Brain pericyte (primary cell): ENCODE data around the gene NPY4R.
"Not testable (repeated sequence)": the region's sequence is repeated elsewhere in the genome, so short reads cannot be mapped to it uniquely, and the experiment has no call there.

ENCODE experiments used
- DNase-seq: peaks from one replicate; pipeline ENCODE4 v3.0.0-alpha.2; 2012; ENCODE audit warnings: low read depth, low spot score

The NPY4R gene

DNA sequence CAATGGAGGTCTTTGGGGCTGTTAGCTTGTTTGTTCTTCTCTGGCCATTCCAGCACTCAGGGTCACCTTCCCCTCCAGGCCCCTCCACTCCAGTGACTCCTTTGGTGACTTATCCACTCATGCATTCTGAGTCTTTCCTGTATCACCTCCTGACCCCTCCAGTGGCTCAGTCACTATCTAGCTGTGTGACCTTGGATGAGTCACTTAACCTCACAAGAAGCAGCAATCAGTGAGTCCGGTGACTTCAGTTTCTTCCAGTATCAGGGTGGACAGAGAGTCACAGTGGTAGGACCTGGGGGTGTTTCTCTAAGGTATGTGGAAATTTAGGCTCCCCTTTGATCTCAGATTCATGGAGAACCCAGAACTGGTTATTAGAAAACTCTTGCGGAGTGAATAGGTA, 9.8 kb downstream of the NPY4R start:
- DNase-seq: not testable (repeated sequence)

- DNase-seq: not testable (repeated sequence)
These were observed 14.4 kb downstream of the NPY4R start for GRCh38 chr10:46451365-46451764.

DNA sequence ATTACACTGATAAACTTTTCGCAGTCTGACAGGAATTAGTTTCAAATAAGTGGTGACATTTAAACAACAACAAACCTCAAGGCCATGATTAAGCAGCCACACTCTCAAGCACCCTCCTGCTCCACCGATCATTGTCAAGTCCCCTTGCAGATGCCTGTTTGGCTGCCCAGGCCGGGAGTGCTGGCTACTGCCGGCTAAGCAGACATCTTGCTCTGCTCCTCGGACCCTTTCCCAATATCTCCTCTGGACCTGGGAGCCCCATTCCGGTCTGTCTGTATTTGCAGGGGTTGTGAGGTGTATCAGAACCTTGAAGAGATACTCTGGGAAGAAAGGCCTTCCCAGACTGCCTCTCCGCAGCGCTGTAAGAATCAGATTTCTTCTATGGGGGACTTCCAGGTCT, 14.9 kb downstream of the NPY4R start:
- DNase-seq: not testable (repeated sequence)

GRCh38 chr10:46447439-46447838, 18.3 kb downstream of the NPY4R start:
- not testable (repeated sequence) for DNase-seq

- DNase-seq: not testable (repeated sequence)
These were observed 20.2 kb downstream of the NPY4R start for GRCh38 chr10:46445389-46446122.

GRCh38 chr10:46443422-46443821, 22.3 kb downstream of the NPY4R start:
- not testable (repeated sequence) for DNase-seq

DNA sequence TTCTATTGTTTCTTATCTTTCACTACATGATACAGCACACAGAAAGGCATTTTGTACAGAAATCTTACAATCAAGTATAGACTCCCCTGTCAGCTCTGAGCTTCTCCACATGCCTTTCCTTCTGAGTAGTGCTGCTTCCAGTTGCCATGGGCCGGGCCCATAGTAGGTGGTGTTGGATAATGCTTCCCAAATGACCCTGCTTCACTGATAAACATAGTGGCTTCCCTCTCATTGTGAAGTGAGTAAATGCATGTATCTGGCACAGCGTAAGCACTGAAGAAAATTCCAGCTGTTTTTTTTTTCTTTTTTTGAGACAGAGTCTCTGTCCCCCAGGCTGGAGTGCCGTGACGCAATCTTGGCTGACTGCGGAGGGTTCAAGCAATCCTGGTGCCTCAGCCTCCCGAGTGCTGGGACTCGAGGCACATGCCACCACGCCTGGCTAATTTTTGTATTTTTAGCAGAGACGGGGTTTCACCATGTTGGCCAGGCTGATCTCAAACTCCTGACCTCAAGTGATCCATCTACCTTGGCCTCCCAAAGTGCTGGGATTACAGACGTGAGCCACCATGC, 23.0 kb downstream of the NPY4R start:
- DNase-seq: not testable (repeated sequence)

DNA sequence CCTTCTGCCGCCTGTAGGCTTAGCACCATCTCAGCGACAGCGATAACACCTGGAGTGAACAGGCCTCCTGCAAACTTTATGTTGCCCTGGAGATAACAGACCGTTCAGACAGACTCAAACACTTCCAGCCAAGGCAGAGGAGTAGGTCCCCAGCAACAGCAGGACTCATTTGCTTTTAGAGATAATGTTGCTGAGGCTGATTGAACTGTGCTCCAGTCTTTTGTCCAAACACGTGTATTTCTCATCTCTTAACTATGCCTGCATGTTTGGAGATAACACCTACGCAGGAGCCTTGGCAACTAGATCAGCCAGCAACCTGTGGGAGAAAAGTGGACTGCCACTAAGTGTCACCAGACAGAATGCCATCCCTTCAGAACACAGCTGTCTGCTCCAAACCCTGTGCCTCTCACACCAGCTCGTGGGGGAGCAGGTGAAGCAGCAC, 23.9 kb downstream of the NPY4R start:
- DNase-seq: not testable (repeated sequence)

DNA sequence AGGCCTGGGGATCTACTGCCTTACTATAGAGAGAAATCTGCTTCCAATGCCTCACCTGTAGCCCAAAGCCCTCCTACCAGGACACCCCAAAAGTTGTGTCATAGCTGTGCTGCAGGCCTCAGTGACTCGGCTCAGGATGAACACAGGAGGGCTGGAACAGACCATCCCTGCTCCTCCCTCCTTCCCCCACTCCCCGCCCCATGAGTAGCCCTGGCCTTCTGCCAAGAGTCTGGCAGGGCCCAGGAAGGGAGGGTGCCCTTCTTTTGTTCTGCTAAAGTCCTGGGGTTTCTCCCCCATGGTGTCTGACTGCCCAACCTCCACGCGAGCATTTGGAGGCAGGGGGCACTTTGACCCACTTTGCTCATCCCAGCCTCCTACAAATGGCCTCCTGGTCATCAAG, 24.8 kb downstream of the NPY4R start:
- DNase-seq: not testable (repeated sequence)

DNA sequence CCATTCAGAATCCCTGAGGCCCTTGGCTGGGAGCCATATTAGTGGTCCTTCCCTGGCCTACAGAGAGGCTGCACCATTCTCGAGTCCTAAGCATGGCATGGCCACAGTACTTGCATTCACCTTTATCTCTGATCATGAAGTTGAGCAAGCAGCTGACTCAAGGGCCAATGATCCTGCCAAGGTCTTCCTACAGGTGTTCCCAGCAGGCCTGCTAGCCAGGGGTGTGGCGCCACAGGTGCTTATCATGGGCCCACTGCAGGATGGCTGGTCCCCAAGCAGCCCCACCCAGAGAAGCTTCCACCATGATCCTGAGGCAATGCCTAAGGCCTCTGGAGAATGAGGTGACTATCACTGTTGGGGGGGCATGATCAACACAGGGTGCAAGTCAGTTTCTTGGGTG, 42.2 kb downstream of the NPY4R start:
- DNase-seq: not testable (repeated sequence)

GRCh38 chr10:46419570-46420379, 46.0 kb downstream of the NPY4R start:
- not testable (repeated sequence) for DNase-seq

GRCh38 chr10:46418283-46418682, 47.5 kb downstream of the NPY4R start:
- DNase-seq: not testable (repeated sequence)

- not testable (repeated sequence) for DNase-seq
These were observed 50.5 kb downstream of the NPY4R start for GRCh38 chr10:46415291-46415690.

- DNase-seq: not testable (repeated sequence)
These were observed 53.1 kb downstream of the NPY4R start for GRCh38 chr10:46412665-46413064.

DNA sequence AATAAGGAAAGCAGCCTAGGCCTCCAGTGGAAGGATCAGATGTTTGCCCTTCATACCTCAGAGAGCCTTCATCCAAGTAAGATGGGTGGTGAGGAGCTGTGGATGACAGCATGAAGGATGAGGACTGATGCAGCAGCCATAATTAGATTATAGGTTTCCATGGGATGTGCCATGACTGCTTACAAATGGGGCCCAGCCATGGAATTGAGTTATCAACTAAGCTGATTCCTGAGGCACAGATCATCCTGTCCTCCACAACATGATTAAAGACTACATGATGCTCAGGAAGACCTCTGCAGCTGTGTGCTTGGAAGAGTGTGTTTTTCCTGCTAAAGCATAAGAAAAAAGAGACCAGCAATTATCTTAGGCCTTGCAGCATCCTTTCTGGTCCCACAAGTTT, 54.6 kb downstream of the NPY4R start:
- not testable (repeated sequence) for DNase-seq
